Endothelial cell of umbilical vein (primary cell): ENCODE measurements around the gene GRB2.

Source experiments
- CTCF ChIP-seq, 2 donors: IDR thresholded peaks; 1 replicate in 1 of 2; 2 replicates in 1 of 2; pipeline ENCODE4 v1.5.1; 2011; ENCODE audit warnings: low read length in 2 of 2, mild to moderate bottlenecking in 2 of 2, moderate library complexity in 2 of 2, control low read depth in 1 of 2, inconsistent platforms in 1 of 2, low read depth in 1 of 2; ENCODE audit not compliant: insufficient read depth in 1 of 2; ENCODE audit errors: extremely low read depth in 1 of 2
- EZH2 ChIP-seq: IDR thresholded peaks from 2 replicates; pipeline ENCODE4 v1.6.1; 2012; ENCODE audit warnings: borderline replicate concordance, low read depth, mild to moderate bottlenecking, moderate library complexity, low read length, inconsistent platforms; ENCODE audit not compliant: severe bottlenecking
- GATA2 ChIP-seq: IDR thresholded peaks from 2 replicates; pipeline ENCODE4 v1.7.0; 2011; ENCODE audit warnings: low read depth, mild to moderate bottlenecking, moderate library complexity, mixed read lengths, low read length; ENCODE audit not compliant: insufficient read length, insufficient read depth
- JUN ChIP-seq: IDR thresholded peaks from 2 replicates; pipeline ENCODE4 v1.6.1; 2011; ENCODE audit warnings: borderline replicate concordance, low read depth; ENCODE audit not compliant: insufficient read length, insufficient read depth
- MYC ChIP-seq: IDR thresholded peaks from one replicate; pipeline ENCODE4 v1.6.1; 2011; ENCODE audit warnings: mild to moderate bottlenecking, low read depth, low read length
- POLR2A ChIP-seq: IDR thresholded peaks from 2 replicates; pipeline ENCODE4 v1.6.1; 2012; ENCODE audit warnings: low read depth, mild to moderate bottlenecking, control low read depth, low read length
- POLR2AphosphoS5 ChIP-seq: IDR thresholded peaks from 2 replicates; pipeline ENCODE4 v1.6.1; 2012; ENCODE audit warnings: low read depth, mild to moderate bottlenecking, control low read depth, low read length, moderate library complexity; ENCODE audit not compliant: insufficient read depth
- TF ChIP-seq, protein P1 (sequence below): IDR thresholded peaks from 2 replicates; pipeline ENCODE4 v1.6.1; 2011; ENCODE audit not compliant: insufficient read depth, insufficient read length

GRCh38 chr17:75394332-75394918, 11.1 kb downstream of the GRB2 start:
- TF ChIP-seq CTCF (IDR thresholded peaks at IDR 0.05; ENCODE audit: extremely low read depth in 1 of 2, insufficient read depth in 1 of 2, low read depth in 1 of 2, low read length in 2 of 2) (no peak), POLR2AphosphoS5 (no peak), EZH2 (no peak), MYC (no peak), POLR2A (no peak), JUN (no peak), GATA2 (no peak)
- TF ChIP-seq, protein P1, sequence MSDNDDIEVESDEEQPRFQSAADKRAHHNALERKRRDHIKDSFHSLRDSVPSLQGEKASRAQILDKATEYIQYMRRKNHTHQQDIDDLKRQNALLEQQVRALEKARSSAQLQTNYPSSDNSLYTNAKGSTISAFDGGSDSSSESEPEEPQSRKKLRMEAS, result no peak
